Endothelial cell of umbilical vein (primary cell): ENCODE data around the gene TMEM54. TPM values are rescaled to one million over a fixed set of nuclear protein-coding genes. Genes with fewer than 3 reads are reported as not detected.

Source experiments
- Bru-seq: library from RNA; stranded (reverse); fragments of 400-500 nt; gene quantifications from one replicate; lab custom pipeline; 2021; lab: Mats Ljungman, UMichigan
- BruChase-seq, 2 experiments: library from RNA; stranded (reverse); fragments of 400-500 nt; gene quantifications; one replicate each; lab custom pipeline; 2021; lab: Mats Ljungman, UMichigan
- BruUV-seq: library from RNA; stranded (reverse); fragments of 400-500 nt; replicated peaks from 2 replicates; lab custom pipeline; 2021; lab: Mats Ljungman, UMichigan
- CTCF ChIA-PET: fragments of 300-600, 350-600 bp; sonication (Branson Sonifier 250); formaldehyde crosslinking; loops from one replicate; lab custom pipeline; 2021; ENCODE audit warnings: antibody characterized with exemption, inconsistent platforms; lab: Charles Lee
- POLR2A ChIA-PET: fragments of 300-600, 350-600 bp; sonication (Branson Sonifier 250); formaldehyde crosslinking; loops from one replicate; lab custom pipeline; 2021; ENCODE audit warnings: antibody characterized with exemption, inconsistent platforms; lab: Charles Lee
- DNase-seq: peaks from one replicate; pipeline ENCODE4 v3.0.0-alpha.2; 2011; ENCODE audit warnings: low read depth, low spot score
- FAIRE-seq: peaks from 2 replicates; lab custom pipeline; 2011; peaks lifted over from hg19 to GRCh38; lab: Jason Lieb, UNC
- H2AFZ ChIP-seq: 2 replicates; pipeline ENCODE4 v1.6.0; 2012; ENCODE audit warnings: low read depth, low read length, control low read depth, inconsistent platforms
- H3K27ac ChIP-seq: 2 replicates; pipeline ENCODE4 v1.5.1; 2011; ENCODE audit warnings: low read depth, mild to moderate bottlenecking, control low read depth, low read length, moderate library complexity; ENCODE audit not compliant: insufficient read depth
- H3K27me3 ChIP-seq, 2 experiments: 2 replicates each; pipeline versions ENCODE4 v1.6.0 to v1.6.1; 2011; ENCODE audit warnings: low read length in 2 of 2, mixed read lengths in 1 of 2; ENCODE audit not compliant: control insufficient read depth in 2 of 2, insufficient read depth in 2 of 2
- H3K36me3 ChIP-seq, 2 experiments: 2 replicates in 1 of 2; 3 replicates in 1 of 2; pipeline ENCODE4 v1.5.1; 2011; ENCODE audit warnings: low read length in 2 of 2, mild to moderate bottlenecking in 1 of 2, moderate library complexity in 1 of 2; ENCODE audit not compliant: control insufficient read depth in 2 of 2, insufficient read depth in 2 of 2; ENCODE audit errors: extremely low read depth in 1 of 2
- H3K4me1 ChIP-seq: 3 replicates; pipeline ENCODE4 v1.5.1; 2011; ENCODE audit warnings: mild to moderate bottlenecking, low read length; ENCODE audit not compliant: control insufficient read depth, insufficient read depth; ENCODE audit errors: extremely low read depth
- H3K4me2 ChIP-seq: 2 replicates; pipeline ENCODE4 v1.6.1; 2011; ENCODE audit warnings: low read length, control low read depth, mixed read lengths; ENCODE audit not compliant: insufficient read depth
- H3K4me3 ChIP-seq, 3 experiments: fragments of 200-600 bp in 1 of 3; sonication (generic), shearing (Covaris generic) in 1 of 3; replicated peaks in 1 of 3; 2 replicates each; pipeline ENCODE4 v1.5.1; 2011 to 2016; ENCODE audit warnings: control low read depth in 3 of 3, low read length in 3 of 3, mild to moderate bottlenecking in 2 of 3, inconsistent platforms in 1 of 3, low read depth in 1 of 3, moderate library complexity in 1 of 3; ENCODE audit not compliant: insufficient read depth in 1 of 3
- H3K79me2 ChIP-seq: 2 replicates; pipeline ENCODE4 v1.6.0; 2012; ENCODE audit warnings: low read length, inconsistent platforms; ENCODE audit not compliant: control insufficient read depth, insufficient read depth
- H3K9ac ChIP-seq: replicated peaks from 2 replicates; pipeline ENCODE3; 2011; ENCODE audit warnings: low read length, control low read depth; ENCODE audit not compliant: insufficient read depth; ENCODE audit errors: extremely low read depth
- H3K9me1 ChIP-seq: replicated peaks from 3 replicates; pipeline ENCODE4 v1.6.0; 2011; ENCODE audit warnings: mild to moderate bottlenecking, low read length; ENCODE audit not compliant: control insufficient read depth, insufficient read depth; ENCODE audit errors: extremely low read depth
- H3K9me3 ChIP-seq: replicated peaks from 2 replicates; pipeline ENCODE4 v1.5.1; 2012; ENCODE audit warnings: low read length, inconsistent platforms; ENCODE audit not compliant: control insufficient read depth, insufficient read depth
- H4K20me1 ChIP-seq: replicated peaks from 2 replicates; pipeline ENCODE3; 2011; ENCODE audit warnings: mild to moderate bottlenecking, low read length; ENCODE audit not compliant: control insufficient read depth, insufficient read depth; ENCODE audit errors: extremely low read depth
- EZH2 ChIP-seq: IDR thresholded peaks from 2 replicates; pipeline ENCODE4 v1.6.1; 2012; ENCODE audit warnings: borderline replicate concordance, low read depth, mild to moderate bottlenecking, moderate library complexity, low read length, inconsistent platforms; ENCODE audit not compliant: severe bottlenecking
- FOS ChIP-seq: IDR thresholded peaks from 2 replicates; pipeline ENCODE4 v1.6.1; 2011; ENCODE audit warnings: mild to moderate bottlenecking, low read length, moderate library complexity, borderline replicate concordance; ENCODE audit not compliant: insufficient read depth
- GATA2 ChIP-seq: IDR thresholded peaks from 2 replicates; pipeline ENCODE4 v1.7.0; 2011; ENCODE audit warnings: low read depth, mild to moderate bottlenecking, moderate library complexity, mixed read lengths, low read length; ENCODE audit not compliant: insufficient read length, insufficient read depth
- JUN ChIP-seq: IDR thresholded peaks from 2 replicates; pipeline ENCODE4 v1.6.1; 2011; ENCODE audit warnings: borderline replicate concordance, low read depth; ENCODE audit not compliant: insufficient read length, insufficient read depth
- MYC ChIP-seq: IDR thresholded peaks from one replicate; pipeline ENCODE4 v1.6.1; 2011; ENCODE audit warnings: mild to moderate bottlenecking, low read depth, low read length
- POLR2A ChIP-seq: IDR thresholded peaks from 2 replicates; pipeline ENCODE4 v1.6.1; 2012; ENCODE audit warnings: low read depth, mild to moderate bottlenecking, control low read depth, low read length
- POLR2AphosphoS5 ChIP-seq: IDR thresholded peaks from 2 replicates; pipeline ENCODE4 v1.6.1; 2012; ENCODE audit warnings: low read depth, mild to moderate bottlenecking, control low read depth, low read length, moderate library complexity; ENCODE audit not compliant: insufficient read depth
- dilution Hi-C: fragments of 300-500 bp; cut with MboI; formaldehyde crosslinking; loops from one replicate; pipeline ENCODE4 v1.15.0; 2019; ENCODE audit warnings: low sequenced_read_pairs; ENCODE audit not compliant: extremely low pct_ligation_motif_present
- intact Hi-C: fragments of 100-400 bp; cut with micrococcal nuclease; formaldehyde crosslinking; loops from one replicate; pipeline ENCODE4 v1.10.0; 2022
- long read RNA-seq: library from polyadenylated mRNA; stranded (forward); transcript quantifications from one replicate; pipeline ENCODE4 v2.0.0, GENCODE V29; 2021
- polyA minus RNA-seq, 3 experiments: library from RNA; depleted of rRNA, polyadenylated mRNA; stranded (reverse); fragments of >200 nt; gene quantifications; 1 replicate in 1 of 3; 2 replicates in 2 of 3; pipeline ENCODE4 v1.2.3, GENCODE V29; 2011
- polyA plus RNA-seq, 4 experiments: library from polyadenylated mRNA; depleted of rRNA in 3 of 4; stranded (reverse) in 3 of 4; unstranded in 1 of 4; fragments of >200 nt; gene quantifications; 2 replicates each; pipeline versions ENCODE4 v1.2.1 to v1.2.3, GENCODE V29; 2011 to 2012; ENCODE audit warnings: missing spikeins in 1 of 4
- total RNA-seq: library from RNA; stranded (reverse); gene quantifications from 2 replicates; pipeline ENCODE4 v1.2.3, GENCODE V29; 2021
- TF ChIP-seq, protein P1 (sequence below): IDR thresholded peaks from 2 replicates; pipeline ENCODE4 v1.6.1; 2011; ENCODE audit not compliant: insufficient read depth, insufficient read length
- TF ChIP-seq, protein P2 (sequence below), 2 donors: IDR thresholded peaks; 1 replicate in 1 of 2; 2 replicates in 1 of 2; pipeline ENCODE4 v1.5.1; 2011; ENCODE audit warnings: low read length in 2 of 2, mild to moderate bottlenecking in 2 of 2, moderate library complexity in 2 of 2, control low read depth in 1 of 2, inconsistent platforms in 1 of 2, low read depth in 1 of 2; ENCODE audit not compliant: insufficient read depth in 1 of 2; ENCODE audit errors: extremely low read depth in 1 of 2

Gene TMEM54, protein sequence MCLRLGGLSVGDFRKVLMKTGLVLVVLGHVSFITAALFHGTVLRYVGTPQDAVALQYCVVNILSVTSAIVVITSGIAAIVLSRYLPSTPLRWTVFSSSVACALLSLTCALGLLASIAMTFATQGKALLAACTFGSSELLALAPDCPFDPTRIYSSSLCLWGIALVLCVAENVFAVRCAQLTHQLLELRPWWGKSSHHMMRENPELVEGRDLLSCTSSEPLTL
- total RNA-seq (14.8 and 23.6 TPM in 2 replicates), polyA plus RNA-seq (77.2 and 89.7 TPM in 2 replicates), polyA minus RNA-seq (15.7 and 35.0 TPM in 2 replicates), Bru-seq, nascent RNA (percentile 23 among the genes with signal in this experiment), BruChase-seq, experiment 1, labeled RNA remaining after a 6-hour chase (percentile 33 among the genes with signal in this experiment), BruChase-seq, experiment 2, labeled RNA remaining after a 2-hour chase (percentile 25 among the genes with signal in this experiment)
- polyA plus RNA-seq (2011; cell fraction: cytosol; rRNA removed): 46.0 and 59.0 TPM in 2 replicates
- polyA plus RNA-seq (2011; cell fraction: nucleus; rRNA removed): 13.8 and 15.0 TPM in 2 replicates
- polyA plus RNA-seq (2012): 69.8 and 78.5 TPM in 2 replicates
- 7.7 TPM for polyA minus RNA-seq (2011; cell fraction: cytosol; rRNA and poly(A)+ RNA removed)
- polyA minus RNA-seq (2011; cell fraction: nucleus; rRNA and poly(A)+ RNA removed): 3.2 and 3.3 TPM in 2 replicates
- long read RNA-seq, transcript TMEM54-202 (6 exons, 999 nt): major isoform, 73 of 88 reads
- long read RNA-seq, partial matches to known transcripts: 5 of 88 reads
- long read RNA-seq, other reads (novel, unspliced or antisense): 5 of 88 reads

DNA sequence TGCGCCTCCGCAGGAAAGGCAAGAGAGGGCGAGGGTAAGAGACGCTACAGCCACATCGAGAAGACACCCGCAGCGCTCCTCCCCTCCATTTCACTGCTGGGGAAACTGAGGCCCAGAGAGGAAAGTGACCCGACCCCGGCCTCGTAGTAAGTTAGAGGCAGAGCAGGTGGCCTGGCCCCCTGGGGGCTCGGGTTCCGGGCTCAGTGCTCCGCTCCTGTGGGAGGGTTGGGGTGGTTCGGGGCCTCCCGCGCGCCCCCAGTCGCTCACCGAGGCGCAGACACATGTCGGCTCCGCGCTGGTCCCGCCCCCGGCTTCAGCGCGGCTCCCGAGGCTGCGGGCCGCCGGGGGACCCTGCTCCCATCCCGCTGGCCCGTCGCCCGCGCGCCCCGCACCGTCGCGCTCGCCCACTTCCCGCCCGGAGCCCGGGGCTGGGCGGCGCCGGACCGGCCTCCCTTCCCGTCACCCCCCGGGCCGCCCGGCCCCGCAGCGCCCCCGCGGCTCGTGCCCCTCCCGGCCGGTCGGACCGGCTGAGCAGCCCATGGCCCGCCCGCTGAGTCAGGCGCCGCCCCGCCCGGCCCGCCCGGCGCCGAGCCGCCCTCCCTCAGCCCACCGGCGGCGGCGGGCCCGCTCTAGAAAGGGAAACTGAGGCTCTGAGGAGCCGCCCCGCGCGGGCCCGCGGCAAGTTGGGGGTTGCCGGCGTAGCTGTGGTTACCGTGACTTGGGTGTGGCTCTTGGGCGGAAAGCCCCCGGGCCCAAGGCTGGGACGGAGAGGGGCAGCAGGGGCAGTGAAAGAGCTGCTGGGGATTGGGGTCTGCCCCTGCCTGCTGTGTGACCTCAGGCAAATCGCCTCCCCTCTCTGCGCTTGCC, at the start of gene TMEM54:
Gene TMEM54, minus strand, starts transcription at position 434 of the 867 bp plus-strand sequence. Its CDS starts 151 bp downstream, at position 283.
- ChIA-PET CTCF (interaction anchor here (1.1 kb wide), 1 partner anchor 10 kb away, joined by 4 read pairs; no protein-coding TSS in a partner anchor), POLR2A (no interaction called here)
- dilution Hi-C loops: no loop called here
- no peaks in the 10 kb centered on the region for H4K20me1 ChIP-seq
- peak within 1 kb of the TSS; percentile 43 to 62 (median 50) for H3K4me3 ChIP-seq
- intact Hi-C loops: no loop called here
- no peak within 1 kb of the TSS for H3K27ac ChIP-seq
- H3K4me2 ChIP-seq: peak within 1 kb of the TSS; percentile 87
- H3K4me1 ChIP-seq: peaks cover 13% of the 10 kb centered on the region
- FAIRE-seq (no peak), DNase-seq (no peak)
- BruUV-seq: TSS peak; percentile 9
- H2AFZ ChIP-seq: peak within 1 kb of the TSS; percentile 98
- no peaks in the 10 kb centered on the region for H3K36me3 ChIP-seq
- peaks cover 0 to 3% of the 10 kb centered on the region in 2 experiments for H3K27me3 ChIP-seq
- no peaks in the 10 kb centered on the region for H3K9me1 ChIP-seq
- H3K9me3 ChIP-seq: no peaks in the 10 kb centered on the region
- no peaks in the 10 kb centered on the region for H3K79me2 ChIP-seq
- TF ChIP-seq, protein P1, sequence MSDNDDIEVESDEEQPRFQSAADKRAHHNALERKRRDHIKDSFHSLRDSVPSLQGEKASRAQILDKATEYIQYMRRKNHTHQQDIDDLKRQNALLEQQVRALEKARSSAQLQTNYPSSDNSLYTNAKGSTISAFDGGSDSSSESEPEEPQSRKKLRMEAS: no peak
- TF ChIP-seq POLR2A (peak; percentile 32), GATA2 (no peak), JUN (no peak), EZH2 (peak; percentile 13), POLR2AphosphoS5 (no peak), MYC (no peak), FOS (no peak)
- TF ChIP-seq, protein P2, sequence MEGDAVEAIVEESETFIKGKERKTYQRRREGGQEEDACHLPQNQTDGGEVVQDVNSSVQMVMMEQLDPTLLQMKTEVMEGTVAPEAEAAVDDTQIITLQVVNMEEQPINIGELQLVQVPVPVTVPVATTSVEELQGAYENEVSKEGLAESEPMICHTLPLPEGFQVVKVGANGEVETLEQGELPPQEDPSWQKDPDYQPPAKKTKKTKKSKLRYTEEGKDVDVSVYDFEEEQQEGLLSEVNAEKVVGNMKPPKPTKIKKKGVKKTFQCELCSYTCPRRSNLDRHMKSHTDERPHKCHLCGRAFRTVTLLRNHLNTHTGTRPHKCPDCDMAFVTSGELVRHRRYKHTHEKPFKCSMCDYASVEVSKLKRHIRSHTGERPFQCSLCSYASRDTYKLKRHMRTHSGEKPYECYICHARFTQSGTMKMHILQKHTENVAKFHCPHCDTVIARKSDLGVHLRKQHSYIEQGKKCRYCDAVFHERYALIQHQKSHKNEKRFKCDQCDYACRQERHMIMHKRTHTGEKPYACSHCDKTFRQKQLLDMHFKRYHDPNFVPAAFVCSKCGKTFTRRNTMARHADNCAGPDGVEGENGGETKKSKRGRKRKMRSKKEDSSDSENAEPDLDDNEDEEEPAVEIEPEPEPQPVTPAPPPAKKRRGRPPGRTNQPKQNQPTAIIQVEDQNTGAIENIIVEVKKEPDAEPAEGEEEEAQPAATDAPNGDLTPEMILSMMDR (IDR thresholded peaks at IDR 0.05; ENCODE audit: extremely low read depth in 1 of 2, insufficient read depth in 1 of 2, low read depth in 1 of 2, low read length in 2 of 2): peak in 1 of 2 donors; percentile 6
- H3K9ac ChIP-seq: peak within 1 kb of the TSS; percentile 31
